Measurements from ENCODE around the gene RAB7A.
"Not testable (repeated sequence)": the region's sequence is repeated elsewhere in the genome, so short reads cannot be mapped to it uniquely, and the experiment has no call there.

Gene RAB7A

DNA sequence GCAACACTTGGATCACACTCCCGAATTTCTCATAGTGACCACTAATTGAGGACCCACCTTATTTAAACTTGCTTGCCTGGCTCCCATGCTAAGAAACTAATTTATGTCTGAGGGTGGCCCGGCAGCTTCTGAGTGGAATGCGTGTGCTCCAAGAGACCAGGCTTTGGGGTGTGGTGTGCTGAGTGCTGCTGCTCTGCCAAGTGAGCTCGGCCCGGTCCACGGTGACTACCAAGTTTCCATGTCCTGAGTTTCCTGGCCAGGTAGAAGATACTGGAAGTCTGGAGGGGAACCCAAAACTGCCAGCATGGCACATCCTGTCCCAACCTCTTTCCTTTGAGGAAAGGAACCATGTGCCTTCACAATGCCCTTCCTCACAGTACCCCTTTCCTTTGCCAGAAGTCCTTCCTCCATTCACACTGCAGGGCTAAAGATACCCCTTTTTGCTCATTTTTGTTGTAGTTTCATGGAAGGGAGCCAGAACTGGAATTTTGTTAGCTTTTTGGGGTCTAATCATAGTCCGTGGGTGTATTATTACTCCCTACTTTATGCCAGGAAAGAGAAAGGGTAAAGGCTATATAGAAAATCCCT is 94.4 kb downstream of the RAB7A start:
- DNase-seq (ENCODE audit: low read depth): no peak

DNA sequence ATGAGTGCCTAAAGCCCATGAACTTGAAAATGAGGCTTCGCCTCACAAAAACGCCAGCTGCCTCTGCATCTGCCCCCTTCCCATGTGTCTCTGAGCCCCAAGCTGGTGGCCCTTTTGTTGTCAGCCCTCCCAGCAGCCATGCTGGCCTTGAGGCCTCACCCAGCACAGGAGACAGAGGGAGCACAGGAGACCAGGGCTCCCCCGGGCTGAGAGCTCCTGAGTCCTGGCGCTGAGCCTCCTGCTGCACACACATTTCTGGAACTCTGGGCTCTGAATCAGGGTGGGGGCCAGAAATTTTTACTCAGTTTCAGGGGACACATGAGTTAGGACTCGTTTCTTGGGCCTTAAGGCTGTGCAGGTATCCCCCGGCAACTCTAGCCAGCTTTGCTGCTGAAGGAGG is 97.0 kb downstream of the RAB7A start:
- no peak for DNase-seq (ENCODE audit: low read depth)

DNA sequence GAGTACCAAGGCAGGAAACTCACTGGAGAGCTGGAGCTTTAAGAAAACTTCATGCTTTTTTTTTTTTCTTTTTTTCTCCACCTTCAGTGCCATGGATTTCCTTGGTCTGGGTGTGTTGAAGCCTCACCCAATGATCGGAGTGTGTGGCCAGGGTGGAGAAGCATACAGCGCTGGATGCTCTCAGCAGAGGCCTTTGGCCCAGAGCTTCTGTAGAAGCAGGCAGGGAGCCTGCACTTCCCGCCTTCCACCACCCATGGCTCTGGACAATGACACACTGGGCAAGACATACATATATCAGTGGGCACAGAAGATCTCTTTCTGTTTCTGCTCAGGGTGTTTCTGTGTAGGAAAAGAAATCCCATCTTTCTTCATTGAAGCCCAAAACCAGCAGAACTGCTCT is 97.6 kb downstream of the RAB7A start:
- DNase-seq (ENCODE audit: low read depth): no peak

DNA sequence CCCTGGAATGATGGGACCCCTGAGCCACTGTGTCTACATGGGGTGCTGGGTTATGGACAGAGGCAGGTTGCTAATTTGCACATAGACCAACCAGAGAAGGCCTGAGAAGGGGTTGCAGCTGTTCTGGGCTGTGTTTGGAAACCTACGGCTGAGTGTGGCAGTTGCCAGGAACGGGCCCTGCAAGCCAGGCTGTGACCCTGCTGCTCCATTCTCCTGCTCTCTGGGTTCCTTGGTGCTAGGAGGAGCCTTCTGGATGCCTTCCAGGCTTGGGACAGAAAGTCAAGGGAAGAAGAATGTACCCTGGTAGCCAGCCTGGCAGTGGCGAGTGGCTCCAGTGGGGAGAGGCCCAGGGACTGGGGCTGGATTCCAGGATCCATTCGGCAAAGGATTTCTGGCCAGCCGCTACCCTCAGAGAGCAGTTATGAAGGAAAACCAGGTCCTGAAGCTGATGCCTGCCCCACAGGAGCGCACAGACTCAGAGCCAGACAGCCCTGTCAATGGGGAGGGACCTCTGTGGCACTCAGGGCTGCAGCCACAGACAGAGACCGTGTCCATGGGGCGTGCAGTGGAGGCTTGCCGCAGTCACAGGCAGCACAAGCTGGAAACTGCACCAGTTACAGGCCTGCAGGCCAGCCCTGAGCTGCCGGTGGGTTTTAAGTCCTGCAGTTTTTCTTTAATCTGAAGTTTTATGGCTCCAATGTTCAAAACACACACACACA is 98.3 kb downstream of the RAB7A start:
- DNase-seq (ENCODE audit: low read depth): no peak

DNA sequence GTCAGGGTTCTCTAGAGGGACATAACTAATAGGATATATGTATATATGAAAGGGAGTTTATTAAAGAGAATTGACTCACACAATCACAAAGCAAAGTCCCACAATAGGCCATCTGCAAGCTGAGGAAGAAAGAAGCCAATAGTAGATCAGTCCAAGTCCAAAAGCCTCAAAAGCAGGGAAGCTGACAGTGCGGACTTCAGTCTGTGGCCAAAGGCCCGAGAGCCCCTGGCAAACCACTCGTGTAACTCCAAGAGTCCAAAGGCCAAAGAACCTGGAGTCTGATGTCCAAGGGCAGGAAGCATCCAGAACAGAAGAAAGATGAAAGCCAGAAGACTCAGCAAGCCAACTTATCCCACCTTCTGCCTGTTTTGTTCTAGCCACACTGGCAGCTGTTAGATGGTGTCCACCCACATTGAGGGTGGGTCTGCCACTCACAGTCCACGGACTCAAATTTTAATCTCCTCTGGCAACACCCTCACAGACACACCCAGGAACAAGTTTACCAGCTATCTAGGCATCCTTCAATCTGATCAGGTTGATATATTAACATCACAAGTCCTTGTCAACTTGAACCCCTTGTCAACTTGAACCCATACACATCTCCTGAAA is 99.2 kb downstream of the RAB7A start:
- DNase-seq (ENCODE audit: low read depth): no peak

DNA sequence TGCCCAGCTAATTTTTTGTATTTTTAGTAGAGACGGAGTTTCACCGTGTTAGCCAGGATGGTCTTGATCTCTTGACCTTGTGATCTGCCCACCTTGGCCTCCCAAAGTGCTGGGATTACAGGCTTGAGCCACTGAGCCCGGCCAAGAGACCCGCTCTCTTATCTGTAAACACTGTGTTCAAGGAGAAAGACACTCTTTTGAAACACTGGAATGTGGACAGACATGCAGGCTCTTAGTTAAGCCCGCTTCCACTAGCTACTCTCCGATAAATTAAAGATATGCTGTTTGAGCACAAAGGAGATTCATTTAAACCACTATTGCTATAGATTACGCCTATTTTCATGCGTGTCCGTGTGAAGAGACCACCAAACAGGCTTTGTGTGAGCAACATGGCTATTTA is 103.1 kb downstream of the RAB7A start:
- DNase-seq (ENCODE audit: low read depth): not testable (repeated sequence)

DNA sequence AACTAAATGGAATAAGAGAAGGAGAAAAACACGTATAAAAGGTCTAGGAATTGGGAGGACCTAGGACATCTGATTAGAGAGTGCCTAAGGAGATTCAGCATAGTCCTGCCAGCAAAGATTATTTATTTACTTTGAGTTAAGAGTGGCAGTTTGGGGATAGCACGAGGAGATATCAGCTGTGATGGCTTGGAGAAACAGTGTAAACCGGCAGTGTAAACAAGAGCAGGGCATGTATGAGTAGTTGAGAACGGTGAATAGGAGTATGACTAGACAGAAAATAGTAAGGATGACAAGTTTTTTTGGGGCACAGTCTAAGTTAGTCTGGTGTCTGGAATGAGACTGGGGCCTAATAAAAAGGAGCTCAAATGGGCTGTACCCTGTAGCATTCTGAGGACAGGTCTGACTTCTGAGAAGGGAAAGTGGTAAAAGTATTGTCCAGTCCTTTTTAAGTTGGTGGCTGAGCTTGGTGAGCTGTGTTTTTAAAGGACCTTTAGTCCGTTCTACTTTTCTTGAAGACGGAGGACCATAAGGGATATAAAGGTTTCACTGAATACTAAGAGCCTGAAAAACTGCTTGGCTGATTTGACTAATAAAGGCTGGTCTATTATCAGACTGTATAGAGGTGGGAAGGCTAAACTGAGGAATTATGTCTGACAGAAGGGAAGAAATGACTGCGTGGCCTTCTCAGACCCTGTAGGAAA is 104.1 kb downstream of the RAB7A start:
- not testable (repeated sequence) for DNase-seq (ENCODE audit: low read depth)

DNA sequence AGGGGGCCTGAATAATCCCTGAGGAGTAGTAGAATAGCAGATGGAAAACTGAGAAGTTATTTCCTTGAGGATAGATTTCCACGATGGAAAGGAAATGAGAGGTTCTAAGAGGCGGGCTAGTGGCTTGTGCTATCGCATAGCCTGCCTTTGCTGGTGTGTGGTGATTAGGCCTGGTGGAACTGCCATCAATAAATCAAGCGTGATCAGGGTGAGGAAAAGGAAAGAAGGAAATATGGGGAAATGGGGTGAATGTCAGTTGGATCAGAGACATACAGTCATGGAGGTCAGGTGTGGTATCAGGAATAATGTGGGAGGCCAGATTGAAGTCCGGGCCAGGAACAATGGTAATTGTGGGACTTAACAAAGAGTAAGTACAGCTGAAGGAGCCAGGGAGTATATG is 104.8 kb downstream of the RAB7A start:
- DNase-seq (ENCODE audit: low read depth): not testable (repeated sequence)

DNA sequence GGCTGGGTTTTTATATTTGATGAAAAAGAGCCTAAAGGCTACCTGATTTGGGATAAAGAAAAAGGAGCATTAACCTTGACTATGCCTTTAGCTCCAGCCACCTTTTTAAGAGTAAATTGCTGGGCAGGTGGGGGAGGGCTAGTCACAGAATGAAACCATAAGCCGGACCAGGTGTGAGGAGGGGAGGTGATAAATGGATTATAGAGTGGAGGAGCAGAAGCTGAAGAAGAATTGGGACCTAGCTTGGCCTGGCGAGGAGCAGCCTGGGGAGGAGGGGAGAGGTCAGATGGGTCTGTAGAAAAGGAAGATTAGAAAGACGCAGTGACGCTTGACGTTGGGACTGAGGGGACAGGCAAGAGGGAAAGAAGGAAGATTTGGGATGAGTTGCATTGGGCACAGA is 107.0 kb downstream of the RAB7A start:
- not testable (repeated sequence) for DNase-seq (ENCODE audit: low read depth)

DNA sequence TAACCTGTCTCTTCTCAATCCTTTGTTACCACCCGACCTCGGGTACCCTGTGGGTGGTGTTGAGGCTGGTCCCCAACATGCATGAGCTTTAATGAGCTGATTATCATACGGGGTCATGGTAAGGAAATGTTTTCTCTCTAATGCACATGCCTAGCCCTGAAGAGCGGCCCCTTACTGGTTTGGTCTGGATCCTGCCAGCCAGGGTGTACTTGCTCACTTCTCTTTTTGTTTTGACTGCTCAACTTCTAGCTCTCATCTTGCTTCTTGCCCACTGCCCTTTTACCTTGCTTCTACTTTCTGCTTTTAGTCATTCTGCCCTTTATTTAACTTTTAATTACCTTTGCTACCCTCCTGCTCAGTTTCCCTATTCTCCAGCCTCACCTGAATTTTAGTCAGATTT is 109.1 kb downstream of the RAB7A start:
- DNase-seq (ENCODE audit: low read depth): no peak

DNA sequence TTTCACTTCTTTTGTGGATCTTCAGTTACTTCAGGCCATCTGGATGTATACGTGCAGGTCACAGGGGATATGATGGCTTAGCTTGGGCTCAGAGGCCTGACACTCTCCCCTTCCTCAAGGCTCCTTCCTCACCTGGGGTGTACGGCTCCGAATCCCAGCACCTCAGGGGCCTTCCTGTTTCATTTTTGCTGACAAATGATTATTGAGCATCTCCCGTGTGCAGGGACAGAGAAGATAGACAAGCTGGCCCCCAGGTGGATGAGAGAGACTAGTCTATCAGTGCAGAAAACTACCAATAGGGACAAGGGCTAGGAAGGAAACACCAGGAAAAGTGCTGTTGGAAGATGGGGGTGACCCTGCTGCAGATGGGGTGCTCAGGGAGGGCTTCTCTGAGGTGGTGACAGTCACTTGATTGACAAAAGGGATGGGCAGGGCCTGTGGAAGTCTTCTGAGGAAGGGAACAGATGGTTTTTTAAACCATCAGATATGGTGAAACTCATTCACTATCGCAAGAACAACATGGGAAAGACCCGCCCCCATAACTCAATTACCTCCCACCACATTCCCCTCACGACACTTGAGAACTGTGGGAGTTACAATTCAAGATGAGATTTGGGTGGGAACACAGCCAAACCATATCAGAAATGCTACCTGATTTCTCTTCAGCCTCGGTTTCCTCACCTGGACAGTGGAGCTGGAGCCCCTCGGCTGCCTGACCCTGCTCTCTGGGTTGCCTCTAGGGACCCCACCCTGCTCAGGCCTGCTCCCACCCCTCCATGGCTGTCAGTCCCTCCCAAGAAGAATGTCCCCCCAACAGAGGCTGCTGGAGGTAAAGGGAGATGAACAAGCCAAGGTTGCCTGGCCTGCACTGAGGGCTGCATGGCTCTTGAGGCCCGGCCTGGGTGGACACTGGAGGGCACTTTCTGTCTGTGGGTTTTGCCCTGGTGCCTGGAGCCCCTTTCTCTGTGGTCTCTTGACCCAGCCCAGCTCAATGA is 116.2 kb downstream of the RAB7A start:
- DNase-seq (ENCODE audit: low read depth): no peak

DNA sequence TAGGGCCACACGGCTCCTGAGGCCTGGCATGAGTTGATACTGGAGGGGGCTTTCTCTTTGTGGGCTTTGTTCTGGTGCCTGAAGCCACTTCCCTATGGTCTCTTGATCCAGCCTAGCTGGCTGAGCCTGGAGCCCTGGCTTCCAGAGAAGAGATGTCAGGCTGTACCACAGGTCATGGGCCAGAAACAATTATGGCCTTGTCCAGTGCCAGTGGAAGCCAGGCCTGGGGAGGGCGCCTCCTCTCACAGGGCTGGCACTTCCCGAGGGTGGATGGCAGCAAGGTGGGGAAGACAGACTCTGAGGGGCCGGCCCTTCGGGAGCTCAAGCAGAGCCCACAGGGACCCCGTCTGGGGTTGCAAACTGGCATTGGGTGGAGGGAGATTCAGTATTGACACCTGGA is 118.5 kb downstream of the RAB7A start:
- no peak for DNase-seq (ENCODE audit: low read depth)

DNA sequence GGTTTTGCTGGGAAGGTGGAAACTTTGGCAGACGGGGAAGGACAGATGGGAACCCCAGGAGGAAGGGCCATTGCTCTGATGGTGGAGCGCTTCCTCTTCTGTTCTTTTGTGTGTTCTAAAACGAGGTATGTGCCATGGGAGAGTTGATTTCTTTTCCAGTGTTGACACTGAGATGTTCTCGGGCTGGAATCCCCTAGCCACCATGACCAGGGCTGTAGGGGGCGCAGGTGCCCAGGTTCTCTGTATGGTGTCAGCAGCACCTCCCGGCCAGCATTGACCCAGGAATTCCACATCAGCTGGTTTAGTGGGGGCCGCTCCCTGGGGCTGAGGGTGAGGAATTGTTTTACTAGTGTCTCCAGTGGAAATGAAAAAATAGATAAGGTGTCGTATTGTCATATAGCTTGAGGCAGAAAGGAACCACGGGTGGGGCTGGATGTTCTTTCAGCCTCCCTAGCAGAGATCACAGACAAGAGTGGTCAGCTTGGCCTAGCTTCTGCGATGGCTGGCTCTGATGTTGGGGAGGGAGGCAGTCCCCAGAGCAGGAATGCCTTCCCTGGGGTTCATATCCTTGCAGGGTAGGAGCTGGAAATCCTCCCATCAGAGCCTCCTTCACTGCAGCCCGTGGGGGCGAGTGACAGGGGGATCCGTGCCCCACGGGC is 119.3 kb downstream of the RAB7A start:
- no peak for DNase-seq (ENCODE audit: low read depth)

DNA sequence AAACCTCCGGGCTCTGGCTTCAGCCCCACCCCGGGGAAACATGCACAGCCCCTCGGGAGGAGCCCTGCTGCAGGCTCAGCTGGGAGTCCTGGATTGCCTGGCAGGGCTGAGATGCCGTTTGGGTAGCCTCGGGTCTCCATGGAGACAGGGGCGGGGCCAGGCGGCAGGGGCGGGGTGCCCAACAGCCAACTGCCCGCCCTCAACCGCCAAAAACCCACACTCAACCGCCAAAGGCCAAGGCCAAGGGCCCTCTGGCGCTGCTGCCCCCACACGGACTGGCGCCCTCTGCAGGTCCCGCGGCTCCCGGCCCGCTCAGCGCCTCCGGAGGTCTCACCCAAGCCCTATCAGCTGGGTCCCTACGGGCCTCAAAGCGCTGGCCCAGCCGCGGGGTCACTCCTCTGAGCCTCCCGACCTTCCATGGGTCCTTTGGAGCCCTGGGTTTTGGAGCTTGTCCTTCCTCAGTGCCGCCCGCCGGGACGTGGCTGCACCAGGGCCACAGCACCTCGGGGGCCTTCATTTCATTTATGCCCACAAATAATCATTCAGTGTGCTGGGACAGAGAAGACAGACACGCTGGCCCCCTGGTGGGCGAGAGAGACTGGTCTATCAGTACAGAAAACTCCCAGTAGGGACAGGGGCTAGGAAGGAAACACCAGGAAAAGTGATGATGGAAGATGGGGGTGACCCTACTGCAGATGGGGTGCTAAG is 119.9 kb downstream of the RAB7A start:
- peak; percentile 71 for DNase-seq (ENCODE audit: low read depth)

DNA sequence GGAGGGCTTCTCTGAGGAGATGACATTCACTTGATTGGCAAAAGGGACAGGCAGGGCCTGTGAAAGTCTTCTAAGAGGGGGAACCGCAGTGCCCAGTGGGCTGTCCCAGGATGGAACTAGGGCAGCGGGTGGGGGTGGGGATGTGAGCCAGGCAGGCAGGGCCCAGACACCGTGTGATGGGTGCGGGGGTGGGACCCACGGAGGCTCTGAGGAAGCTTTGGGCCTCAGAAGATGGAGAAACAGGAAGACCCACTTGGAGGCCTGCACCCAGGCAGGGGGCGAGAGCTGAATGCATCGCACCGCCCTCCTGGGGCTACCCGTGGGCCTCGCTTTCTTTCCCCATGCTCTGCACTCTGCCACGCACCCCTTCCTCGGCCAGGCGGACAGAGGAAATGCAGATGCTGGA is 120.5 kb downstream of the RAB7A start:
- DNase-seq (ENCODE audit: low read depth): no peak

DNA sequence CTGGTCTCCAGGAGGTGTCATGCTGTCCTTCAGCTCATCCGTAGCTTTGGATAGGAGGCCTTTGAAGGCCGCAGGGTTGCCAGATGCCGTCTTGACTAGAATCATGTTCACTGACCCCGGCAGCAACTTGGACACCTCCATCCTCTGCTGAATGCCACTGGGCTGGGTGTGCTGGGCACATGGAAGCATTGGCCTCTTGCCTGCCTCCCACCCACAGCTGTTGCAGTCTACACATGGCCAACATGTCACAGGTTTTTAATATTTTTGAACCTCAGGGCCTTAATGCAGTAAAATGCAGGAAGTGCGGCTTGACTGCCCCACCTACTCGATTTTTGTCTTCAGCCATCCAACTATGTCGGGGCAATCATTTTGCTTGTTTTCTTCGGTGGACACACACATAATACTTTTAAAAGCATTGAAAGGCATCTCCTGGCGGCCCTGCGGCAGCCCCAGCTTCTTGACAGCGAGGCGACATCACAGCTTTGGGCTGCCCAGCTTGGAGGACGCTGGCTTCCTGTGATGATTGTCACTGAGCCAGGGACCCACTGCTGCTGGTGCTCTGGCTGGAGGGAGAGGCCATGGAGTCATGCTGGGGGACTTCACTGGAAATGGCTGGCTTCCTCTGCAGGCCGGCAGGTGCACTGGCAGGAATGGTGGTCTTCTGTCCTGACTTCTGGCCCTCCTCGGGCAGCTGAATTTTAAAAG is 121.8 kb downstream of the RAB7A start:
- DNase-seq (ENCODE audit: low read depth): no peak

DNA sequence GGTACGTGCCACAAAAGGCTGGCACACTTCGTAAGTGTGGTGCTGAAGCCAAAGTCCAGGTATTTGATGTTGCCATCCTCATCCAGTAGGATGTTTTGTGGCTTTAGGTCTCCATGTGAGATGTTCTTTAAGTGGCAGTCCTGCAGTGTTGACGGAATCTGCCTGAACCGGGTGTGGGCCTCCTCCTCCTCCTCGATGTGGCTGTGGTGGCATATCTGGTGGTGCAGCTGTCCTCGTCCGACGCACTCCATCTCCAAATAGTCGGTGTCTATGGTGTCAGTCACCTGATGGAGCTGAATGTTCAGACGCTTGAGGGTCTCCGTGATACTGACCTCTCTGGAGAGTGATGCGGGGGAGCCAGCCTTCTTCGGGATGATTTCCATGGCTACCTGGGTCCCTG is 123.0 kb downstream of the RAB7A start:
- DNase-seq (ENCODE audit: low read depth): no peak

DNA sequence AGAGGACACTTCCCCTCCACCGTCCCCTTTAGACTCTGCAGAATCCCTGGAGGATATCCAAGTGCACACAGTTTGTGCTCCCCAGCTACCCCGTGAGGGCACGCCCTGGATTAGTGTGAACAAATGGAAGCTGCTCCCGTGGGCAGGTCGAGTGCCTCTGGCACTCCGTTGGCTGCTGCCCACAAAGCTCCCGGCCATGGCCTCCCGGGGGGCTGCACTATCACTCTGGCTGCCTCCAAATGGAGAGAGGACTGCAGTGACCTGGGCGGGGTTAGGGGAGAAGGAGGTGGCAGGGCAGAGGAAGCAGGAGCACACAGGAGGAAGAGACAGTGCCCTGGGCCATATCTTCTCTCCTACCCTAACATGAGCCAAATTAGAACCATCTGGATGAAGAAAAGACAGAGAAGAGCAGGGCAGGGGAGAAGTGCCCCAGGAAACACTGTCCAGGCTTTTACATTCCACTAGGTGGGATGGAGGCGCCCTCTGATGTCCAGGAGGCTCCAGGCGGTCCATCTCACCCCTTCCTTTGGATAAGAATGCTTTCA is 124.0 kb downstream of the RAB7A start:
- DNase-seq (ENCODE audit: low read depth): peak; percentile 36

DNA sequence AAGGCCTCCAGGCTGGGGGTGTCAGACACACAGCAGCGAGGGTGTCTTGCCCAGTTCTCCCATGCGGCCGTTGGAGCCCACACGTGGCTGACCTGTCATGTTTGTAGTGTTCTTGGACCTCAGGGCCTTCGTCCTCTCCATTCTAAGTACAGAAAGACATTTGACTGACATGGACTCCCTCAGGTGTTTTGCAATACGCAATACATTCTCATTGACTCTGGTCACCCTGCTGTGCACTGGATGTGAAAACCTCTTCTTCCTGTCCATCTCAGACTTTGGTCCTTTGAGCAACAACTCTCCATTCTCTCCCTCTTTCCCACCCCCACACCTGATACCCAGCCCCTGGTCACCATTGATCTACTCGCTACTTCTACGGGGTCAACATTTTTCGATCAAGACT is 124.6 kb downstream of the RAB7A start:
- no peak for DNase-seq (ENCODE audit: low read depth)

DNA sequence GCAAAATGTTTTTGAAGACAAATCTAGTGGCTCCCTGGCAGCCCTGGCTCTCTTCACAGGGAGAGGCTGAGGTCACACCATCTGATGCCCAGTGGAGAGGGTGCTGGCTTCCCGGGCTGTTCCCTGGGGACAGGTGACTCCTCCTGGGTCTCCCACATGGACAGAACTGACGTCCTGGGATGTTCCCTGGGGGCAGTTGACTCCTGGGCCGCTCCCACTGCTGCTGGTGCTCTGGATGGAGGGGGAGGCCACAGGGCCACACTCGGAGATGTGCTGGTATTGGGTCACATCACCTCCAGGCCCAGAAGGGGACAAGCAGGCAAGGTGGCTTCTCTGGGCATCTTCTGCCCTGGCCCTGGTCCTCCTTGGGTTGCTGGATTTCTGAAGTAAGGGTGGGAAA is 125.6 kb downstream of the RAB7A start:
- DNase-seq (ENCODE audit: low read depth): no peak

All from fibroblast of gingiva (primary cell).